Gastrocnemius medialis (tissue), 4 donors: ENCODE data around the gene DRC7. TPM values are rescaled to one million over a fixed set of nuclear protein-coding genes. Genes with fewer than 3 reads are reported as not detected.
A peak's percentile ranks its signal among the peaks of the same experiment; 100 is the strongest.

Experiments
- ATAC-seq, 2 donors: fragments of 150-250 bp; one replicate each; pipeline ENCODE4 v1.9.1; 2016
- DNase-seq, 2 donors: peaks; one replicate each; pipeline ENCODE4 v3.0.0-alpha.2; 2019
- H3K27ac ChIP-seq, 4 donors: fragments of 200-600 bp; sonication (generic); 1 replicate in 1 of 4; 2 replicates in 3 of 4; pipeline ENCODE4 v1.5.1; 2016 to 2018; ENCODE audit warnings: mild to moderate bottlenecking in 2 of 4, moderate library complexity in 1 of 4
- H3K27me3 ChIP-seq, 3 donors: fragments of 200-600 bp; sonication (generic) in 2 of 3; 1 replicate in 1 of 3; 2 replicates in 2 of 3; pipeline versions ENCODE4 v1.5.1 to v1.6.0; 2016 to 2019; ENCODE audit warnings: mild to moderate bottlenecking in 1 of 3, moderate library complexity in 1 of 3
- H3K36me3 ChIP-seq, 2 donors: fragments of 200-600 bp; sonication (generic) in 1 of 2; one replicate each; pipeline ENCODE4 v1.5.1; 2017 to 2018
- H3K4me1 ChIP-seq, 2 donors: fragments of 200-600 bp; sonication (generic) in 1 of 2; one replicate each; pipeline ENCODE4 v1.5.1; 2016 to 2017; ENCODE audit warnings: mild to moderate bottlenecking in 2 of 2
- H3K4me3 ChIP-seq, 4 donors: fragments of 200-600 bp; sonication (generic) in 3 of 4; 1 replicate in 1 of 4; 2 replicates in 3 of 4; pipeline ENCODE4 v1.5.1; 2016 to 2019; ENCODE audit warnings: mild to moderate bottlenecking in 2 of 4
- H3K9me3 ChIP-seq, 3 donors: fragments of 200-600 bp; sonication (generic) in 2 of 3; 1 replicate in 1 of 3; 2 replicates in 2 of 3; pipeline ENCODE4 v1.5.1; 2016 to 2019
- CTCF ChIP-seq, 5 experiments: fragments of 450-650 bp in 3 of 5; fragments of 200-600 bp in 2 of 5; sonication (generic) in 2 of 5; IDR thresholded peaks in 4 of 5; conservative IDR thresholded peaks in 1 of 5; 1 replicate in 4 of 5; 2 replicates in 1 of 5; pipeline ENCODE4 v1.5.1; 2016 to 2019; ENCODE audit warnings: antibody characterized with exemption in 5 of 5, mild to moderate bottlenecking in 3 of 5, moderate library complexity in 3 of 5
- POLR2A ChIP-seq, 2 donors: fragments of 450-650 bp; IDR thresholded peaks; one replicate each; pipeline ENCODE4 v1.6.1; 2017; ENCODE audit warnings: antibody characterized with exemption in 2 of 2, mild to moderate bottlenecking in 2 of 2, moderate library complexity in 2 of 2
- in situ Hi-C, 4 donors: fragments of 200-750 bp; cut with MboI; loops; one replicate each; pipeline versions ENCODE4 v1.15.0 to v1.8.0; 2017; ENCODE audit warnings: low sequenced_read_pairs in 4 of 4
- intact Hi-C: fragments of 100-400 bp; cut with DNase I; formaldehyde crosslinking; loops from one replicate; pipeline ENCODE4 v1.15.1; 2023; ENCODE audit warnings: low total_unique reads
- total RNA-seq, 4 donors: library from RNA; depleted of rRNA; stranded (reverse); fragments of >200 nt; gene quantifications; one replicate each; pipeline versions ENCODE4 v1.1.0 to v1.2.3, GENCODE V29; 2016

DRC7 gene
- total RNA-seq, 4 donors from 2014 or later: not detected

GRCh38 chr16:57756424-57757325, 62.1 kb downstream of the DRC7 start:
- DNase-seq: no peak
- intact Hi-C loops (loop anchor here (1.0 to 2.0 kb wide), 2 partner anchors 107 to 244 kb away; partner anchors contain the start of genes USB1 and ZNF319), in situ Hi-C loops (loop anchor here in 2 of 4 donors (10.0 to 25.0 kb wide), 2 partner anchors 248 to 256 kb away; partner anchors contain the start of genes USB1 (in 2 of the 2) and ZNF319 (in 2 of the 2))
- Histone ChIP-seq H3K27me3 (no peaks in the 10 kb centered on the region), H3K9me3 (no peaks in the 10 kb centered on the region), H3K4me3 (no peak overlapping the region), H3K27ac (no peak overlapping the region), H3K36me3 (peaks cover 0 to 17% of the 10 kb centered on the region in 2 donors), H3K4me1 (no peaks in the 10 kb centered on the region)
- TF ChIP-seq CTCF (IDR thresholded peaks at IDR 0.05 in 4 of 5, conservative IDR thresholded peaks at IDR 0.05 in 1 of 5): no peak
- TF ChIP-seq POLR2A (IDR thresholded peaks at IDR 0.05): no peak
- peak; percentile 4 to 10 for ATAC-seq

- intact Hi-C loops: loop anchor here (1.0 to 2.0 kb wide), 2 partner anchors 106 to 243 kb away; partner anchors contain the start of genes USB1 and ZNF319
- Histone ChIP-seq H3K27me3 (no peaks in the 10 kb centered on the region), H3K4me1 (no peaks in the 10 kb centered on the region), H3K27ac (peak overlapping the region in 2 of 4 donors; percentile 13 to 46), H3K4me3 (no peak overlapping the region), H3K36me3 (peaks cover 0 to 17% of the 10 kb centered on the region in 2 donors), H3K9me3 (no peaks in the 10 kb centered on the region)
- in situ Hi-C loops: loop anchor here in 2 of 4 donors (10.0 to 25.0 kb wide), 2 partner anchors 247 to 255 kb away; partner anchors contain the start of genes USB1 (in 2 of the 2) and ZNF319 (in 2 of the 2)
- DNase-seq: peak; percentile 65 to 76
- peak; percentile 89 to 96 for ATAC-seq
- TF ChIP-seq CTCF (IDR thresholded peaks at IDR 0.05 in 4 of 5, conservative IDR thresholded peaks at IDR 0.05 in 1 of 5): peak; percentile 89 to 98 (median 93)
- no peak for TF ChIP-seq POLR2A (IDR thresholded peaks at IDR 0.05)
Observed at GRCh38 chr16:57757326-57757786, 62.8 kb downstream of the DRC7 start.

GRCh38 chr16:57757883-57758282, 63.3 kb downstream of the DRC7 start:
- no peaks in the 10 kb centered on the region for H3K9me3 ChIP-seq
- TF ChIP-seq POLR2A (IDR thresholded peaks at IDR 0.05) (no peak), CTCF (IDR thresholded peaks at IDR 0.05 in 4 of 5, conservative IDR thresholded peaks at IDR 0.05 in 1 of 5) (no peak)
- no peak overlapping the region for H3K4me3 ChIP-seq
- no peaks in the 10 kb centered on the region for H3K4me1 ChIP-seq
- no peaks in the 10 kb centered on the region for H3K27me3 ChIP-seq
- ATAC-seq (no peak), DNase-seq (no peak)
- H3K36me3 ChIP-seq: peaks cover 0 to 17% of the 10 kb centered on the region in 2 donors
- H3K27ac ChIP-seq: peak overlapping the region in 3 of 4 donors; percentile 13 to 54 (median 46)
- in situ Hi-C loops: loop anchor here in 2 of 4 donors (10.0 to 25.0 kb wide), 2 partner anchors 247 to 254 kb away; partner anchors contain the start of genes USB1 (in 2 of the 2) and ZNF319 (in 2 of the 2)
- intact Hi-C loops: loop anchor here (1.0 to 2.0 kb wide), 2 partner anchors 105 to 243 kb away; partner anchors contain the start of genes USB1 and ZNF319

GRCh38 chr16:57758331-57759117, 63.9 kb downstream of the DRC7 start:
- in situ Hi-C loops (loop anchor here in 2 of 4 donors (10.0 to 25.0 kb wide), 2 partner anchors 246 to 254 kb away; partner anchors contain the start of genes USB1 (in 2 of the 2) and ZNF319 (in 2 of the 2)), intact Hi-C loops (no loop called here)
- DNase-seq: no peak
- no peaks in the 10 kb centered on the region for H3K9me3 ChIP-seq
- no peak for ATAC-seq
- no peak overlapping the region for H3K4me3 ChIP-seq
- no peak for TF ChIP-seq CTCF (IDR thresholded peaks at IDR 0.05 in 4 of 5, conservative IDR thresholded peaks at IDR 0.05 in 1 of 5)
- no peak for TF ChIP-seq POLR2A (IDR thresholded peaks at IDR 0.05)
- no peaks in the 10 kb centered on the region for H3K27me3 ChIP-seq
- no peaks in the 10 kb centered on the region for H3K4me1 ChIP-seq
- peak overlapping the region in 2 of 4 donors; percentile 46 to 54 for H3K27ac ChIP-seq
- H3K36me3 ChIP-seq: peaks cover 0 to 14% of the 10 kb centered on the region in 2 donors
